Neuron (in vitro differentiated cells): ENCODE measurements around the gene FSTL4.

Experiments
- H2AFZ ChIP-seq: one replicate; pipeline ENCODE4 v1.6.1; 2013; ENCODE audit warnings: low read depth, mild to moderate bottlenecking, inconsistent platforms, low read length, moderate library complexity
- H3K27me3 ChIP-seq: one replicate; pipeline ENCODE4 v1.6.1; 2013; ENCODE audit warnings: low read length; ENCODE audit not compliant: insufficient read depth
- H3K36me3 ChIP-seq: one replicate; pipeline ENCODE4 v1.6.1; 2013; ENCODE audit warnings: low read length; ENCODE audit not compliant: insufficient read depth
- H3K4me1 ChIP-seq: one replicate; pipeline ENCODE4 v1.6.1; 2013; ENCODE audit warnings: low read length; ENCODE audit not compliant: insufficient read depth
- H3K4me3 ChIP-seq: 2 replicates; pipeline ENCODE4 v1.5.1; 2013; ENCODE audit warnings: mild to moderate bottlenecking, low read length, moderate library complexity
- H3K9me3 ChIP-seq: one replicate; pipeline ENCODE4 v1.6.1; 2013; ENCODE audit warnings: low read length

Gene FSTL4

GRCh38 chr5:133409210-133409674 is 203.1 kb downstream of the FSTL4 start:
- Histone ChIP-seq H3K9me3 (no peaks in the 10 kb centered on the region), H3K4me1 (no peaks in the 10 kb centered on the region), H2AFZ (no peak overlapping the region), H3K4me3 (no peak overlapping the region), H3K27me3 (no peaks in the 10 kb centered on the region), H3K36me3 (no peaks in the 10 kb centered on the region)

GRCh38 chr5:133408322-133408721 is 204.0 kb downstream of the FSTL4 start:
- H3K27me3 ChIP-seq: no peaks in the 10 kb centered on the region
- H3K9me3 ChIP-seq: no peaks in the 10 kb centered on the region
- H2AFZ ChIP-seq: no peak overlapping the region
- H3K4me1 ChIP-seq: no peaks in the 10 kb centered on the region
- no peaks in the 10 kb centered on the region for H3K36me3 ChIP-seq
- no peak overlapping the region for H3K4me3 ChIP-seq

GRCh38 chr5:133406977-133407632 is 205.2 kb downstream of the FSTL4 start:
- Histone ChIP-seq H3K4me1 (peaks cover 11% of the 10 kb centered on the region), H3K27me3 (no peaks in the 10 kb centered on the region), H3K4me3 (no peak overlapping the region), H3K9me3 (no peaks in the 10 kb centered on the region), H3K36me3 (no peaks in the 10 kb centered on the region), H2AFZ (no peak overlapping the region)

- no peaks in the 10 kb centered on the region for H3K36me3 ChIP-seq
- no peaks in the 10 kb centered on the region for H3K9me3 ChIP-seq
- H2AFZ ChIP-seq: no peak overlapping the region
- peaks cover 14% of the 10 kb centered on the region for H3K4me1 ChIP-seq
- no peak overlapping the region for H3K4me3 ChIP-seq
- H3K27me3 ChIP-seq: no peaks in the 10 kb centered on the region
Observed at GRCh38 chr5:133406208-133406976, 205.9 kb downstream of the FSTL4 start.

- Histone ChIP-seq H2AFZ (no peak overlapping the region), H3K27me3 (no peaks in the 10 kb centered on the region), H3K9me3 (no peaks in the 10 kb centered on the region), H3K4me1 (peaks cover 14% of the 10 kb centered on the region), H3K36me3 (no peaks in the 10 kb centered on the region), H3K4me3 (no peak overlapping the region)
Observed at GRCh38 chr5:133405275-133406034, 206.9 kb downstream of the FSTL4 start.

- H3K27me3 ChIP-seq: no peaks in the 10 kb centered on the region
- peaks cover 14% of the 10 kb centered on the region for H3K4me1 ChIP-seq
- H3K36me3 ChIP-seq: no peaks in the 10 kb centered on the region
- H2AFZ ChIP-seq: no peak overlapping the region
- no peak overlapping the region for H3K4me3 ChIP-seq
- H3K9me3 ChIP-seq: no peaks in the 10 kb centered on the region
Observed at GRCh38 chr5:133404724-133405123, 207.6 kb downstream of the FSTL4 start.

GRCh38 chr5:133403741-133404364 is 208.5 kb downstream of the FSTL4 start:
- Histone ChIP-seq H2AFZ (no peak overlapping the region), H3K4me1 (peaks cover 14% of the 10 kb centered on the region), H3K27me3 (no peaks in the 10 kb centered on the region), H3K9me3 (no peaks in the 10 kb centered on the region), H3K36me3 (no peaks in the 10 kb centered on the region), H3K4me3 (no peak overlapping the region)

GRCh38 chr5:133402775-133403174 is 209.6 kb downstream of the FSTL4 start:
- no peak overlapping the region for H3K4me3 ChIP-seq
- H3K27me3 ChIP-seq: no peaks in the 10 kb centered on the region
- H2AFZ ChIP-seq: no peak overlapping the region
- no peaks in the 10 kb centered on the region for H3K9me3 ChIP-seq
- H3K36me3 ChIP-seq: no peaks in the 10 kb centered on the region
- H3K4me1 ChIP-seq: peaks cover 23% of the 10 kb centered on the region

GRCh38 chr5:133401731-133402347 is 210.5 kb downstream of the FSTL4 start:
- H2AFZ ChIP-seq: no peak overlapping the region
- peaks cover 32% of the 10 kb centered on the region for H3K4me1 ChIP-seq

GRCh38 chr5:133400831-133401351 is 211.4 kb downstream of the FSTL4 start:
- H3K36me3 ChIP-seq: no peaks in the 10 kb centered on the region
- no peaks in the 10 kb centered on the region for H3K27me3 ChIP-seq
- H3K4me1 ChIP-seq: peaks cover 39% of the 10 kb centered on the region
- no peak overlapping the region for H3K4me3 ChIP-seq
- no peak overlapping the region for H2AFZ ChIP-seq
- H3K9me3 ChIP-seq: no peaks in the 10 kb centered on the region

More at GRCh38 chr5:133401731-133402347, 210.5 kb downstream of the FSTL4 start:
- Histone ChIP-seq H3K36me3 (no peaks in the 10 kb centered on the region), H3K27me3 (no peaks in the 10 kb centered on the region), H3K9me3 (no peaks in the 10 kb centered on the region), H3K4me3 (no peak overlapping the region)

- Histone ChIP-seq H3K9me3 (no peaks in the 10 kb centered on the region), H3K4me3 (no peak overlapping the region), H3K36me3 (no peaks in the 10 kb centered on the region), H3K27me3 (no peaks in the 10 kb centered on the region), H3K4me1 (peaks cover 39% of the 10 kb centered on the region), H2AFZ (no peak overlapping the region)
Observed at GRCh38 chr5:133400120-133400519, 212.2 kb downstream of the FSTL4 start.

GRCh38 chr5:133399247-133399891 is 213.0 kb downstream of the FSTL4 start:
- no peak overlapping the region for H3K4me3 ChIP-seq
- H3K27me3 ChIP-seq: no peaks in the 10 kb centered on the region
- H2AFZ ChIP-seq: no peak overlapping the region
- H3K9me3 ChIP-seq: no peaks in the 10 kb centered on the region
- no peaks in the 10 kb centered on the region for H3K36me3 ChIP-seq
- peaks cover 39% of the 10 kb centered on the region for H3K4me1 ChIP-seq
